IgD-negative memory B cell (primary cell): Measurements from ENCODE around the gene TRPM2. TPM values are rescaled to one million over a fixed set of nuclear protein-coding genes. Genes with fewer than 3 reads are reported as not detected.
"Not testable (repeated sequence)": the region's sequence is repeated elsewhere in the genome, so short reads cannot be mapped to it uniquely, and the experiment has no call there.

Experiments
- H3K27ac Mint-ChIP-seq, 3 donors: one replicate each; pipeline ENCODE4 v1.8.0; 2020 to 2022; ENCODE audit warnings: mild to moderate bottlenecking in 3 of 3, mixed read lengths in 3 of 3, moderate library complexity in 1 of 3
- H3K27me3 Mint-ChIP-seq: one replicate; pipeline ENCODE4 v1.8.0; 2021; ENCODE audit warnings: mixed read lengths
- H3K36me3 Mint-ChIP-seq: one replicate; pipeline ENCODE4 v1.8.0; 2020; ENCODE audit warnings: mild to moderate bottlenecking, mixed read lengths
- H3K4me1 Mint-ChIP-seq, 3 donors: one replicate each; pipeline ENCODE4 v1.8.0; 2020 to 2022; ENCODE audit warnings: mixed read lengths in 3 of 3, mild to moderate bottlenecking in 1 of 3
- H3K4me3 Mint-ChIP-seq, 4 donors: one replicate each; pipeline ENCODE4 v1.8.0; 2020 to 2022; ENCODE audit warnings: mild to moderate bottlenecking in 4 of 4, mixed read lengths in 4 of 4, moderate library complexity in 3 of 4
- H3K9me3 Mint-ChIP-seq, 3 donors: one replicate each; pipeline ENCODE4 v1.8.0; 2020 to 2021; ENCODE audit warnings: mixed read lengths in 3 of 3, mild to moderate bottlenecking in 1 of 3
- polyA plus RNA-seq: library from polyadenylated mRNA; unstranded; fragments of 300-500 nt; fragmentation: Illumina TruSeq; gene quantifications from one replicate; pipeline ENCODE4 v1.2.3, GENCODE V29; 2021

The TRPM2 gene
- polyA plus RNA-seq, 1 donor from 2014 or later = 5.1 TPM

DNA sequence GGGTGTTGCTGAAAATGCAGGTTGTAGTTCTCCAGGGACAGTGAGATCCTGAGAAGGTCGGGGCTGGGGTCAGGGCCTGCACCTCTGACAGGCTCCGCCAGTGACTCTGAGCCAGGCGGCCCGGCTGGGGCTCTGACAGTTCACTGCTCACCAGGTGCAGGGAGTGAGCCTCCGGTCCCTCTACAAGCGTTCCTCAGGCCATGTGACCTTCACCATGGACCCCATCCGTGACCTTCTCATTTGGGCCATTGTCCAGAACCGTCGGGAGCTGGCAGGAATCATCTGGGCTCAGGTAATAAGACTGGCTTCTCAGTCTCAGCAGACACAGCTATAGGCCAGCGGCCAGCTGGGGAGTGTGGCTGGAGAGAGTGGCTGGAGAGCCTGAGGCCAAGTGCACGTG lies 41.8 kb downstream of the TRPM2 start:
- Mint-ChIP-seq H3K4me3 (no peak overlapping the region), H3K36me3 (no peaks in the 10 kb centered on the region), H3K4me1 (peaks cover 0 to 2% (median 2%) of the 10 kb centered on the region in 3 donors), H3K9me3 (peaks cover 0 to 3% (median 0%) of the 10 kb centered on the region in 3 donors), H3K27me3 (no peaks in the 10 kb centered on the region), H3K27ac (no peak overlapping the region)

DNA sequence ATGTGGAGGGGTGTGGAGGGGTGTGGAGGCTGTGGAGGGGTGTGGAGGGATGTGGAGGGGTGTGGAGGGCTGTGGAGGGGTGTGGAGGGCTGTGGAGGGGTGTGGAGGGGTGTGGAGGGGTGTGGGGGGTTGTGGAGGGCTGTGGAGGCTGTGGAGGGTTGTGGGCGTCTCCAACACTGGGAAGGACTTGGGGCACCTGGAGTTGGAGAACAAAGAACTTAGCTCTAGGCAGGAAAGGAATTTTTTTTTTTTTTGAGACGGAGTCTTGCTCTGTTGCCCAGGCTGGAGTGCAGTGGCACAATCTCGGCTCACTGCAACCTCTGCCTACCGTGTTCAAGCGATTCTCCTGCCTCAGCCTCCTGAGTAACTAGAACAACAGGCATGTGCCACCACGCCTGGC lies 43.4 kb downstream of the TRPM2 start:
- H3K9me3 Mint-ChIP-seq, H3K36me3 Mint-ChIP-seq, H3K27ac Mint-ChIP-seq, H3K4me1 Mint-ChIP-seq, H3K4me3 Mint-ChIP-seq, H3K27me3 Mint-ChIP-seq: not testable (repeated sequence)

DNA sequence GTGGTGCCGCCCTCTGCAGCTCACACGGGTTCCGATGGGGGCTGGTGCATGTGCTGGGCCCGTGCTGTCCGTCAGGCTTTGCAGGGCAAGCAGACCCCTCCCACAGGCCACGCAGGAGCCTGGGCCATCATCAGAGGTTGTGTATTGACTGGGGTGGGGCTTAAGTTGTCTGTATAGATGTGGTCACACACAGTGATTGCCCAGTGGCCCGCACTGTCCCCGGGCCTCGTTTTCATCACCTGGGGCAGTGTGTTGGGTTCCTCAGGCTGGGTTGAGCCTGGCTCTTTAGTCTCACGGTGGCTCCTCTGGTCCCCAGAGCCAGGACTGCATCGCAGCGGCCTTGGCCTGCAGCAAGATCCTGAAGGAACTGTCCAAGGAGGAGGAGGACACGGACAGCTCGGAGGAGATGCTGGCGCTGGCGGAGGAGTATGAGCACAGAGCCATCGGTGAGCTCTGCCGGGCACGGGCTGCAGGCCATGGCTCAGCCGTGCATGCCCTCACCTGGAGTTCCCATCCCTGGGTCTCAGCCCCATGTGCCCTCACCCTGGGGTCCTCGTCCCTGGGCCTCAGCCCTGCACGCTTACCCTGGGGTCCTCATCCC lies 44.1 kb downstream of the TRPM2 start:
- Mint-ChIP-seq H3K27me3 (no peaks in the 10 kb centered on the region), H3K4me3 (no peak overlapping the region), H3K27ac (no peak overlapping the region), H3K4me1 (no peaks in the 10 kb centered on the region), H3K9me3 (no peaks in the 10 kb centered on the region), H3K36me3 (no peaks in the 10 kb centered on the region)

DNA sequence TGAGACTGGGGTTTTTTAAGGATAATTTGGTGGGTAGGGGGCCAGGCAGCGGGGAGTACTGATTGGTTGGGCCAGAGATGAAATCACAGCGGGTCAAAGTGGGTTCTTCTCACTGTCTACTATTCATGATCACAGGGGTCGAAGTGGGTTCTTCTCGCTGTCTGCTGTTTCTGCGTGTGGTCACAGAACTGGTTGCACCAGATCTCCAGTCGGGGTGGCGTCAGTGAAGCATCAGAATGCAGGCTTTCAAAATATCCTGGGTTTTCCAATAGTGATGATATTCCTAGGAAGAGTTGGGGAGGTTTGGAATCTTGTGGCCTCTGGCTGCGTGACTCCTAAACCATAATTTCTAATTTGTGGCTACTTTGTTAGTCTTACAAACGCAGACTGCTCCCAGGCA lies 45.1 kb downstream of the TRPM2 start:
- H3K9me3 Mint-ChIP-seq = no peaks in the 10 kb centered on the region
- no peak overlapping the region for H3K4me3 Mint-ChIP-seq
- peak overlapping the region in 1 of 3 donors; percentile 27 for H3K27ac Mint-ChIP-seq
- no peaks in the 10 kb centered on the region for H3K4me1 Mint-ChIP-seq
- no peaks in the 10 kb centered on the region for H3K36me3 Mint-ChIP-seq
- no peaks in the 10 kb centered on the region for H3K27me3 Mint-ChIP-seq

DNA sequence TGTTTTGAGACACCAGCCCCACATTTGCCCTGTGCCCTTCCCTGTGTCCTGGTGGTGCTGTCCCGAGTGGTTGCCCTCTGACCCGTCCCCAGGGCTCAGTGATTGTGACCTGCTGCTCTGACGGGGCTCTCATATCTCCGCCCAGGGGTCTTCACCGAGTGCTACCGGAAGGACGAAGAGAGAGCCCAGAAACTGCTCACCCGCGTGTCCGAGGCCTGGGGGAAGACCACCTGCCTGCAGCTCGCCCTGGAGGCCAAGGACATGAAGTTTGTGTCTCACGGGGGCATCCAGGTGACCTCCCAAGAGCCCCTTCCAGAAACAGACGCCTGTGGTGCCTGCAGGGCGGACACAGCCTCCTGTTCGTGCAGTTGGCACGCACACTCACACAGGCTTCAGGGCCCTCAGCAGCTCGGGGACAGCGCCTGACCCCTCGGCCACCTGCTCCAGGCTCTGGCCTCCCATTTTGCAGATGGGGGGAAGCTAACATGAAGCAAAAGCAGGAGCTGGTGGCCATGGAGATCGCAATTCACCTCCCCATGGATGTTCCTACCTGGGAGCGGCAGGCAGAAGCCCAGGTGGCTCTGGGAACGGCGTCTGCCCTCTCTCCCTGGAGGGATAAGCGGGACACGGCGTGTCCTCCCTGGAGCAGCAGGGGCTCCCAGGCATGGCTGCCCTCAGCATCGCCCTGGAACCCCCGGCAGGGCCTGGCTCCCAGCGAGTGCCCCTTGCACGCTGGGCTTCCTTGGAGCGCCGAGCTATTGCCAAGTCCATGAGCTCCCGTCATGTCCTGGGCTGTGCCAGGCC lies 45.9 kb downstream of the TRPM2 start:
- Mint-ChIP-seq H3K27ac (peak overlapping the region in 1 of 3 donors; percentile 46), H3K36me3 (no peaks in the 10 kb centered on the region), H3K27me3 (no peaks in the 10 kb centered on the region)

DNA sequence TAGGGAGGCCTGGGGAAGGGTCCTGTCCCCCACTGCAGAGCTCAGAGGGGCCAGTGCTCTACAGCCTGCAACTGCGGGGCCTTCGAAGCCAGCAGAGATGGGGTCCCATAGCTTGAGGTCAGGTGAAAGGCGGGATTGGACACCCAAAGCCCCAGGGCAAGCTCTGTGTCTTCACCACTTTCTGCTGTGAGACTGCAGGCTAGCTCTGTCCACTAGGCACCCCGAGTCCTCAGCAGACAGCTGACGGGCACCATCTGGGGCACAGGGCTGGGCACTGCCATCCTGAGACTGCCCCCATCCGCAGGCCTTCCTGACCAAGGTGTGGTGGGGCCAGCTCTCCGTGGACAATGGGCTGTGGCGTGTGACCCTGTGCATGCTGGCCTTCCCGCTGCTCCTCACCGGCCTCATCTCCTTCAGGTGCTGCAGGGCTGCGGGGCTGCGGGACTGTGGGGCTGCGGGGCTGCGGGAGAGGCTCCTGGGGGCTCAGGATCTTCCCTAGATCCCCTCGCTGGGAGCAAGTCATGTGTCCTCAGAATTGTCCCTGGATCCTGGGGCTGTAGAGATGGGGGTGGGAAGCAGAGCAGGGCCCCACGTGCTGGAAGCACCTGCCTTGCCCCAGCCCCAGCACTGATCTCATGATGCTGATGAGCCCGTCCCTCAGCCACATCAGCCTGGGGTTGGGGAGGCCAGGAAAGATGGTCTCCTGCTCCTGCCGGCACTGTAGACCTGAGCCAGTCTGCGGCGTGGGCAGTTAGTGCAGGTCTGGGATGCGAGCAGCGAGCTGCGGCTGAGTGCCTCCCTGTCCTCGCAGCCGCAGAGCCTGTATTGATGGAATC lies 46.8 kb downstream of the TRPM2 start:
- Mint-ChIP-seq H3K9me3 (no peaks in the 10 kb centered on the region), H3K4me1 (no peaks in the 10 kb centered on the region), H3K27me3 (no peaks in the 10 kb centered on the region), H3K4me3 (no peak overlapping the region), H3K27ac (no peak overlapping the region), H3K36me3 (no peaks in the 10 kb centered on the region)

More for the DNA sequence above, 45.9 kb downstream of the TRPM2 start:
- H3K4me3 Mint-ChIP-seq = no peak overlapping the region
- no peaks in the 10 kb centered on the region for H3K4me1 Mint-ChIP-seq
- H3K9me3 Mint-ChIP-seq = no peaks in the 10 kb centered on the region

DNA sequence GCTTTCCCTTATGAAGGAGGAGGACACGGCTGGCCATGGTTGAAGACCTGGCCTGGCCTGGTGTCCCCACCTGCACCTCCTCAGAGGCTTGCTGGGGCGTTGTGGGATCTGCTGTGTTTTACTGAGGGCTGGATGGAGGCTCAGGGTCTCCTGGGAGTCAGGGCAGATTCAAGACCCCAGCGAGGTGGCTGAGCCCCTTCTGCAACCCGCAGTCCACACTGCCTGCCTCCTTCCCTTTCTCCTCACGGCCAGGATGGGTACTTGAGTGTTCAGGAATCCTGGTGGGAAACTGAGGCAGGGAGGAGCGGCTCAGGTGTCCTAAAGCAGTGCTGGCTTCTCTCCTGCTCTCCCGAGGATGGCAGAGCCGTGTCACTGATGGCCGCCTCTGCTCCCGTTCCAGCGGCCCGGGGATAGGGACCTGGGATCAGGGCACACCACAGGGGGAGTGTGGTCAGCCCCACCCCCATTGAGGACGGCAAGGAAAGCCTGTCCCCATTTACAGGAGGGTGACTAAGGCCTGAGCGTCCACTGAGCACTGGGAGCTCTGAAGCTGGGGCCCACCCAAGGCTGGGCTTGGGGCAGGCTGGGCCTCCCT lies 47.5 kb downstream of the TRPM2 start:
- Mint-ChIP-seq H3K4me3 (no peak overlapping the region), H3K36me3 (no peaks in the 10 kb centered on the region), H3K9me3 (no peaks in the 10 kb centered on the region), H3K27me3 (no peaks in the 10 kb centered on the region), H3K27ac (no peak overlapping the region), H3K4me1 (no peaks in the 10 kb centered on the region)

DNA sequence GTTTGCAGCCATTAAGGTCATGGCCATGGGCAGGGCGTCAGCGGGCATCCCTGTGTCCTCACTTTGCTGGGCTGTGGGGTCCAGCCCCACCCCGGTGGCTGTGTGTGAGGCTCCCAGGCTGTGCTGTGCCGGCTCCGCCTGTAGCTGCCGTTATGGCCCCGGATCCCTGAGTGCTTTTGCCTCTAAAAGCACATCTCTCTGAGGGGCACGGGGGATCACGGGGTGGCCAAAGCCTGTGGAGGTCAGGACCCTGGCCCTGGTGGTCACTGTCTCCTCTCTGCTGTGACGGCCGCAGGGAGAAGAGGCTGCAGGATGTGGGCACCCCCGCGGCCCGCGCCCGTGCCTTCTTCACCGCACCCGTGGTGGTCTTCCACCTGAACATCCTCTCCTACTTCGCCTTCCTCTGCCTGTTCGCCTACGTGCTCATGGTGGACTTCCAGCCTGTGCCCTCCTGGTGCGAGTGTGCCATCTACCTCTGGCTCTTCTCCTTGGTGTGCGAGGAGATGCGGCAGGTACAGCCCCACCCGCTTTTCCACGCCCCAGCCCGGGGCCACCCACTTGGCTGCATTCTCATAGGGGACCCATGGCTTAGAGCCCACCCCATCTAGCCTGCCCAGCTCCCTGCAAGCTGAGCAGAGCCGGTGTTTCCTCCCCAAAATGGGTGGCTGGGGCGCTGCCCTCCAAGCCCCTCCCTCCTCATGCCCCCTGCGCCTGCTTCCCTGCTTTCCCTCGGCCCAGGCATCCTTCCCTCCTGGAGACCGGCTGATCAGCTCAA lies 48.2 kb downstream of the TRPM2 start:
- H3K36me3 Mint-ChIP-seq = no peaks in the 10 kb centered on the region
- H3K27me3 Mint-ChIP-seq = no peaks in the 10 kb centered on the region
- no peak overlapping the region for H3K27ac Mint-ChIP-seq
- H3K9me3 Mint-ChIP-seq = no peaks in the 10 kb centered on the region
- H3K4me3 Mint-ChIP-seq = no peak overlapping the region
- H3K4me1 Mint-ChIP-seq = no peaks in the 10 kb centered on the region

DNA sequence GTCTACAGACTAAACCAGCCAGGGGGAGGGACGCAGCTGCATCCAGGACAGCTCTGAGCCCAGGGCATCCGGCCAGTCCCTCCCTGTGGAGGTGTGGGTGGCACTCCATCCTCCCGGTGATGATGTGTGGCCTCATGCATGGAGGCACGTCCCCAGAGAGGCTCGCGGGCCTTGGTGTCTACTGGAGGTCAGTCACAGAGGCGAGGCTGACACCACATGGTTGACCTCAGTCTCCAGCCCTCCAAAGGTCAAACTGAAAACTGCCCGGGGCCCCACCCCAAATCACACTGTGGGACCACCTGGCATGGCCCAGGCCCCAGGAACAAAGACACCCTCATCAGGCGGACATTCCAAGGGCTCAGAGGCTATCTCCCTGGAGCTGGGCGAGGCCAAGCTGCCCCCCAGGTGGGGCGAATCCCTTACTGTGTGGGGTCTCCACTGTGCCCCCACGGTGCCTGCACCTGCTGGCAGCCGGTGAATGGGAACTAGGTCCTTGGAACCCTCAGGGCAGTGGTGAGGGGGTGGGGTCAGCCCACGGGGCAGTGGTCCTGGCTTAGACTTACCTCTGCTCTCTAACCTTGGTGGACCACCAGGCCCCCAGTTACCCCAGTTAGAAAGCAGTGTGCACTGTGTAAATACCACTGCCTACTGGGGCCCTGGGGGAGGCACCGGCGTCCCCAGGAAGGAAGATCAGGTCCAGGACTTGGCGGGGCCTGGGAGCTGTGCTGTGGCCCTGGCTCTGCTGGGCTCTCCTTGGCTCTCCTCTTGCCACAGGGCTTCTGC lies 49.1 kb downstream of the TRPM2 start:
- Mint-ChIP-seq H3K36me3 (peaks cover 1% of the 10 kb centered on the region), H3K9me3 (peaks cover 0 to 3% (median 0%) of the 10 kb centered on the region in 3 donors), H3K27me3 (no peaks in the 10 kb centered on the region), H3K27ac (no peak overlapping the region), H3K4me3 (no peak overlapping the region), H3K4me1 (no peaks in the 10 kb centered on the region)

DNA sequence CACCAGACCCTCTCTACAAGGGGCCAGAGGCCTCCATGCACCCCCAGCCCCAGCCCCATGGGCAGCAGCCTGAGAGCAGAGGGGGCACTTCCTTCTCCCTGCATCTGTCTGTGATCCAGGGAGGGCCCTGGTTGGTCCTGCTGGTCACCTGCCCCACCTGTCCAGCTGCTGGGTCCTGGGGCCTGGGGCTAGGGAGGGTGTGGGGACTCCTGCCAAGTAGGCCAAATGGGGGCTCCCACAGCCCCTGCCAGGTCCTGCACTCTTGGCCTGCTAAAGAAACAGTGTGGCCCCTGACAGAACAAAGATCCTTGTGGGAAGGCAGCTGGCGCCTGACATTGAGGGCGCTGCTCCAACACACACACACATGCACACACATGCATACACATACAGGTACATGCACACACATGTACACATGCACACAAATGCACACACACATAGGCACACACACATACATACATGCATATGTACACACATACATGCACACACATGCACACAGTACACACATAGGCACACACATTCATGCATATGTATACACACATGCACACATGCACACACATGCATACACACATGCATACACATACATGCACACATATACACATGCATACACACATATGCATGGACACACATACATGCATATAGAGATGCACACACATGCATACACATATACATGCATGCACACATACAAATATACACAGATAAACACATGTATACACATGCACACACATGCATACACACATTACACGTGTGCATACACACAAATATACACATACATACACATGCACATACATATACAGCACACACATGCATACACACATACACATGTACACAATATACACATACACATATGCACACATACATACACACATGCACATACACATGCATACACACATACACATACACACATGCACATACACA lies 49.9 kb downstream of the TRPM2 start:
- no peak overlapping the region for H3K27ac Mint-ChIP-seq
- peaks cover 1% of the 10 kb centered on the region for H3K36me3 Mint-ChIP-seq
- no peaks in the 10 kb centered on the region for H3K4me1 Mint-ChIP-seq
- H3K9me3 Mint-ChIP-seq = peaks cover 0 to 4% (median 0%) of the 10 kb centered on the region in 3 donors
- no peaks in the 10 kb centered on the region for H3K27me3 Mint-ChIP-seq
- no peak overlapping the region for H3K4me3 Mint-ChIP-seq

DNA sequence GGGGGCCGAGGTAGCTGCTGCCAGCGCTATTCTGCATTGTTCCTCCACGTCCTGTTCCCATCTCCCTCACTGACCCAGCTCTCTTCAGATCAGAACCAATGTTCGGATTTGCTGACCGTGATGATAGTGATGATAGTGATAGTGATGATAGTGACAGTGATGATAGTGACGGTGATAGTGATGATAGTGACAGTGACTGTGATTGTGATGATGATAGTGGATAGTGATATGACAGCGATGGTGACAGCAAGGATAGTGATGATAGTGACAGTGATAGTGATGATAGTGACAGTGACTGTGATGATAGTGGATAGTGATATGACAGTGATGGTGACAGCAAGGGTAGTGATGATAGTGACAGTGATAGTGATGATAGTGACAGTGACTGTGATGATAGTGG lies 51.1 kb downstream of the TRPM2 start:
- not testable (repeated sequence) for H3K27ac Mint-ChIP-seq, H3K4me1 Mint-ChIP-seq, H3K36me3 Mint-ChIP-seq, H3K9me3 Mint-ChIP-seq, H3K4me3 Mint-ChIP-seq, H3K27me3 Mint-ChIP-seq

DNA sequence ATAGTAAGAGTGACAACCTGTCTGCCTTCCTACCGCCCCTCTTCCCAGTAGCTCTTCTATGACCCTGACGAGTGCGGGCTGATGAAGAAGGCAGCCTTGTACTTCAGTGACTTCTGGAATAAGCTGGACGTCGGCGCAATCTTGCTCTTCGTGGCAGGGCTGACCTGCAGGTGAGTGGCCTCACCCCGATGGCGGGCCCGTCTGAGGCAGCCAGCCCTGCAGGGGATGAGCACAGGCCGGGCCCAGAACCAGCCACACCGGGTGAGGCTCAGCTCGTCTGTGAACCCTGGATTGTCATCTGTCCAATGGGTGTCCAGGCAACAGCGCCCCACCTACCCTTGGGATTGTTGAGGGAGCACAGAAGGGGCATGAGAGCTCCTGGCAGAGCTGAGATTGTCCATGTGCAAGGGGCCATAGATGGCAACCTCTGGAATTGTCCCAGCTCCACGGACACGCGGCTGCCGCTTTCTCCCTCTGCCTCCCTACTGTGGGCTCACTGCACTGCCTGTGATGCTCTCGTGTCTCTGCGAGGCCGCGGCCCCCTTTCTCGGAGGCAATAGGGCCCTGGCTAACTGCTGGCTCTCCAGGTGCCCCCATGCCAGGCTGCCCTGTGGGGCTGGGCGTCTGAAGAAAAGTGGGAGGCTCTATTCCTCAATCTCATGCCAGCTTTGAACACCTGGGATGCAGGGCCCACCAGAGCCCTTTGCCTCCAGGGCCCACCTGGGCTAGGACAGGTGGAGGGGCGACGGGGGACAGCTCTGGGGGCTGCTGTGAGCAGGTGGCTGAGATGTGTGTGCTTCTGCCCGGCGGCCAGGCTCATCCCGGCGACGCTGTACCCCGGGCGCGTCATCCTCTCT lies 51.9 kb downstream of the TRPM2 start:
- Mint-ChIP-seq H3K9me3 (peaks cover 0 to 4% (median 3%) of the 10 kb centered on the region in 3 donors), H3K4me1 (no peaks in the 10 kb centered on the region), H3K36me3 (peaks cover 1% of the 10 kb centered on the region), H3K27me3 (no peaks in the 10 kb centered on the region), H3K27ac (no peak overlapping the region), H3K4me3 (no peak overlapping the region)
